Activated B cell treated with CpG ODN at 0.5 μM for 24 hours (primary cell): ENCODE results near the gene BCLAF1. TPM values are rescaled to one million over a fixed set of nuclear protein-coding genes. Genes with fewer than 3 reads are reported as not detected.

ENCODE experiments used
- ATAC-seq: fragments of 200-7000 bp; cut with Tn5 transposase; one replicate; pipeline ENCODE4 v1.10.0; 2021; ENCODE audit warnings: low read depth, mild to moderate bottlenecking, moderate library complexity
- CTCF ChIA-PET: fragments of 350-600 bp; sonication (Branson Sonifier 250); formaldehyde crosslinking; loops from one replicate; lab custom pipeline; 2021; ENCODE audit warnings: antibody characterized with exemption; lab: Charles Lee
- POLR2A ChIA-PET: fragments of 350-600 bp; sonication (Branson Sonifier 250); formaldehyde crosslinking; loops from one replicate; lab custom pipeline; 2021; ENCODE audit warnings: antibody characterized with exemption; lab: Charles Lee
- DNase-seq: peaks from one replicate; pipeline ENCODE4 v3.0.0; 2022
- H3K27ac Mint-ChIP-seq: one replicate; pipeline ENCODE4 v1.8.0; 2020; ENCODE audit warnings: mixed read lengths
- H3K27me3 Mint-ChIP-seq: one replicate; pipeline ENCODE4 v1.8.0; 2021; ENCODE audit warnings: mixed read lengths
- H3K36me3 Mint-ChIP-seq: one replicate; pipeline ENCODE4 v1.8.0; 2021; ENCODE audit warnings: low read depth, mixed read lengths
- H3K4me1 Mint-ChIP-seq: one replicate; pipeline ENCODE4 v1.8.0; 2021; ENCODE audit warnings: mixed read lengths
- H3K4me3 Mint-ChIP-seq: one replicate; pipeline ENCODE4 v1.8.0; 2020; ENCODE audit warnings: mild to moderate bottlenecking, mixed read lengths
- H3K9me3 Mint-ChIP-seq: one replicate; pipeline ENCODE4 v1.8.0; 2020; ENCODE audit warnings: mixed read lengths
- CTCF ChIP-seq: fragments of 200-600 bp; IDR thresholded peaks from one replicate; pipeline ENCODE4 v1.8.0; 2022; ENCODE audit warnings: antibody characterized with exemption, mild to moderate bottlenecking
- intact Hi-C: fragments of 100-400 bp; cut with micrococcal nuclease; formaldehyde crosslinking; loops from one replicate; pipeline ENCODE4 v1.15.1; 2024
- total RNA-seq: library from RNA; stranded (reverse); gene quantifications from 2 replicates; pipeline ENCODE4 v1.2.3, GENCODE V29; 2022

Gene BCLAF1
- total RNA-seq, 1 donor from 2014 or later: 259 TPM

DNA sequence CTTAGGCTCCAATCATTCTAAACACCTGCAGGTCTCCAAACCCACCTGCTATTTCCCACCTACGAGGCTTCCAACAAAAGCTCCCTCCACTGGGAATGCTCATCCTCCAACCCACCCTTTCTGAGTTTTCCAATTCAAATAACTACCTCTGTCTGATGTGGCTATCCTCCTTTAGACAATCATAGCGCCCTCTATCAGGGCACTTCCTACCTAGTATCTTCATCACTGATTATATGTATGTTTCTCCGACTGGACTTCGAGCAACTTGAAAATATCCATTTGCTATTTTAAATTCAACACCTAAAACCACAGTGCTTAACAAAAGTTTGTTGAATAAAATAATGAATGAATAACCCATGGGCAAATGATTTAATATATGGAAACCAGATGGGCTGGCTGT is 80.9 kb downstream of the BCLAF1 start:
- Mint-ChIP-seq H3K4me1 (no peaks in the 10 kb centered on the region), H3K27ac (no peak overlapping the region), H3K27me3 (no peaks in the 10 kb centered on the region), H3K4me3 (no peak overlapping the region), H3K36me3 (no peaks in the 10 kb centered on the region), H3K9me3 (no peaks in the 10 kb centered on the region)
- TF ChIP-seq CTCF: no peak
- intact Hi-C loops: no loop called here
- CTCF ChIA-PET: no interaction called here
- DNase-seq (no peak), ATAC-seq (no peak)
- POLR2A ChIA-PET: no interaction called here

Other genes starting within 250 kb of the BCLAF1 start
- 2.5 and 3.5 TPM in 2 replicates for gene MTFR2, start 39.5 kb downstream of the BCLAF1 start, total RNA-seq